Activated B cell treated with CpG ODN at 0.5 μM for 24 hours (primary cell): ENCODE data around the gene PAX5. TPM values are rescaled to one million over a fixed set of nuclear protein-coding genes. Genes with fewer than 3 reads are reported as not detected.
A peak's percentile ranks its signal among the peaks of the same experiment; 100 is the strongest.

Experiments used
- ATAC-seq: fragments of 200-7000 bp; cut with Tn5 transposase; one replicate; pipeline ENCODE4 v1.10.0; 2021; ENCODE audit warnings: low read depth, mild to moderate bottlenecking, moderate library complexity
- CTCF ChIA-PET: fragments of 350-600 bp; sonication (Branson Sonifier 250); formaldehyde crosslinking; loops from one replicate; lab custom pipeline; 2021; ENCODE audit warnings: antibody characterized with exemption; lab: Charles Lee
- POLR2A ChIA-PET: fragments of 350-600 bp; sonication (Branson Sonifier 250); formaldehyde crosslinking; loops from one replicate; lab custom pipeline; 2021; ENCODE audit warnings: antibody characterized with exemption; lab: Charles Lee
- DNase-seq: peaks from one replicate; pipeline ENCODE4 v3.0.0; 2022
- H3K27ac Mint-ChIP-seq: one replicate; pipeline ENCODE4 v1.8.0; 2020; ENCODE audit warnings: mixed read lengths
- H3K27me3 Mint-ChIP-seq: one replicate; pipeline ENCODE4 v1.8.0; 2021; ENCODE audit warnings: mixed read lengths
- H3K36me3 Mint-ChIP-seq: one replicate; pipeline ENCODE4 v1.8.0; 2021; ENCODE audit warnings: low read depth, mixed read lengths
- H3K4me1 Mint-ChIP-seq: one replicate; pipeline ENCODE4 v1.8.0; 2021; ENCODE audit warnings: mixed read lengths
- H3K4me3 Mint-ChIP-seq: one replicate; pipeline ENCODE4 v1.8.0; 2020; ENCODE audit warnings: mild to moderate bottlenecking, mixed read lengths
- H3K9me3 Mint-ChIP-seq: one replicate; pipeline ENCODE4 v1.8.0; 2020; ENCODE audit warnings: mixed read lengths
- intact Hi-C: fragments of 100-400 bp; cut with micrococcal nuclease; formaldehyde crosslinking; loops from one replicate; pipeline ENCODE4 v1.15.1; 2024
- total RNA-seq: library from RNA; stranded (reverse); gene quantifications from 2 replicates; pipeline ENCODE4 v1.2.3, GENCODE V29; 2022
- TF ChIP-seq, protein P1 (sequence below): fragments of 200-600 bp; IDR thresholded peaks from one replicate; pipeline ENCODE4 v1.8.0; 2022; ENCODE audit warnings: antibody characterized with exemption, mild to moderate bottlenecking

PAX5 gene
- total RNA-seq, 1 donor from 2014 or later: 619 TPM

DNA sequence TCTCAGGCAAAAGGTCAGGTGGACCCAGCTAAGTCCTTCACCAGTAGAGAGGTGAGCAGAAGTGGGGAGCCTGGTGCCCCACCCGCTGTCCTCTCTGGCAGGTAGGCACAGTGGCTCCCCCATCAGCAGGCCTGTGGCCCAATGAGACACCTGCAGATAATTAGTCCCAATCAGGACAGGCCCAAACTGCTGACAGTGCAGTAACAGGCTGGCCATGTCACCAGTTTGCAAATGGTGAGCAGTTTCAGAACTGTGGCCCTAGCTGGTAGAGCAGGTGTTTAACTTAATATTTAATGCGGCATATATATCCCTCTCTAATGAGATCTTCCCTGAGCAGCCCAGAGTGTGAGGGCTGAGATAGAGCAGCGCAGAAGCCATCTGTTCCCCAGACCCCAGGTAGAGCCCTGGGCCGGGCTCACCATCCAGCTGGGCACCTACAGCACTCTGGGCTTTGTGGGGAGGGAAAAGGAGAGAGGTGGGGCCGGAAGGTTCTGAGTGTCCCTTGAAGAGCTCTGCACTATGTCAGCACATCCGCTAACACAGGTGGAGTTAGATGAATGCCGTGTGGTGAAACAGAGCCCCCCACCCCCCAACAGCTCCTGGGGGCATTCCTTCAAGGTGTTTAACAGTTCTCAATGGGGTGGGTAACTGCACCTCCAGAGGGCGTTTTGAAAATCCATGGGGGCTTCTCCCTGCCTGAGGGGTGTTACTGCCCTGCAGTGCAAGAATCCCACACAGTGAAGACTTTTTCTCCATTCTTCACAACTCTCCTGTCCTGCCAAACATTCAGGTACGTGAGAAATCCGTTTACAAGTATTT, 120.5 kb downstream of the PAX5 start:
- POLR2A ChIA-PET: no interaction called here
- intact Hi-C loops: no loop called here
- DNase-seq (no peak), ATAC-seq (peak; percentile 10)
- CTCF ChIA-PET: no interaction called here
- Mint-ChIP-seq H3K27ac (peak overlapping the region; percentile 35), H3K4me1 (peaks cover 27% of the 10 kb centered on the region), H3K4me3 (no peak overlapping the region), H3K36me3 (peaks cover 73% of the 10 kb centered on the region), H3K27me3 (no peaks in the 10 kb centered on the region), H3K9me3 (no peaks in the 10 kb centered on the region)
- TF ChIP-seq, protein P1, sequence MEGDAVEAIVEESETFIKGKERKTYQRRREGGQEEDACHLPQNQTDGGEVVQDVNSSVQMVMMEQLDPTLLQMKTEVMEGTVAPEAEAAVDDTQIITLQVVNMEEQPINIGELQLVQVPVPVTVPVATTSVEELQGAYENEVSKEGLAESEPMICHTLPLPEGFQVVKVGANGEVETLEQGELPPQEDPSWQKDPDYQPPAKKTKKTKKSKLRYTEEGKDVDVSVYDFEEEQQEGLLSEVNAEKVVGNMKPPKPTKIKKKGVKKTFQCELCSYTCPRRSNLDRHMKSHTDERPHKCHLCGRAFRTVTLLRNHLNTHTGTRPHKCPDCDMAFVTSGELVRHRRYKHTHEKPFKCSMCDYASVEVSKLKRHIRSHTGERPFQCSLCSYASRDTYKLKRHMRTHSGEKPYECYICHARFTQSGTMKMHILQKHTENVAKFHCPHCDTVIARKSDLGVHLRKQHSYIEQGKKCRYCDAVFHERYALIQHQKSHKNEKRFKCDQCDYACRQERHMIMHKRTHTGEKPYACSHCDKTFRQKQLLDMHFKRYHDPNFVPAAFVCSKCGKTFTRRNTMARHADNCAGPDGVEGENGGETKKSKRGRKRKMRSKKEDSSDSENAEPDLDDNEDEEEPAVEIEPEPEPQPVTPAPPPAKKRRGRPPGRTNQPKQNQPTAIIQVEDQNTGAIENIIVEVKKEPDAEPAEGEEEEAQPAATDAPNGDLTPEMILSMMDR: no peak

DNA sequence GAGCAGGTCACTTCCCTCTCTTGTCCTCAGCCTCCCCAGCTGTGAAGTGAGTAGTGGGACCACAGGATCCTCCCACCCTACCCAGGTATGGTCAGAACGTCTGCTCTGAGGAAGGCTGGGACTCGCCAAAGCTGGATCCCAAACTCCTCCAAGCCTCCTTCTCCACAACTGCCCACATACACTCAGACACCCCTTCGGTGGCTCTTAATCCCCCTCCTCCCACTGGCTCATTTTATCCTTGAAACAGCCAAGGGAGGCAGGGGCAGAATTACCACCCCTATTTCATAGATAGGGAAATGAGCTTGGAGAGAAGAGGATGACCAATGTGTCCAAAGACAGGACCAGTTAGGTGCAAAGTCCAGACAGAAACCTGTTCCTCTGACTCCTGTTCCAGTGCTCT, 121.4 kb downstream of the PAX5 start:
- Mint-ChIP-seq H3K36me3 (peaks cover 72% of the 10 kb centered on the region), H3K4me1 (peaks cover 30% of the 10 kb centered on the region), H3K9me3 (no peaks in the 10 kb centered on the region), H3K27ac (peak overlapping the region; percentile 46), H3K27me3 (no peaks in the 10 kb centered on the region), H3K4me3 (no peak overlapping the region)
- intact Hi-C loops: no loop called here
- no peak for ATAC-seq
- POLR2A ChIA-PET: no interaction called here
- DNase-seq: no peak
- CTCF ChIA-PET: interaction anchor here (0.6 kb wide), 1 partner anchor 357 kb away, joined by 3 read pairs; no protein-coding TSS in a partner anchor
- TF ChIP-seq, protein P1: no peak

DNA sequence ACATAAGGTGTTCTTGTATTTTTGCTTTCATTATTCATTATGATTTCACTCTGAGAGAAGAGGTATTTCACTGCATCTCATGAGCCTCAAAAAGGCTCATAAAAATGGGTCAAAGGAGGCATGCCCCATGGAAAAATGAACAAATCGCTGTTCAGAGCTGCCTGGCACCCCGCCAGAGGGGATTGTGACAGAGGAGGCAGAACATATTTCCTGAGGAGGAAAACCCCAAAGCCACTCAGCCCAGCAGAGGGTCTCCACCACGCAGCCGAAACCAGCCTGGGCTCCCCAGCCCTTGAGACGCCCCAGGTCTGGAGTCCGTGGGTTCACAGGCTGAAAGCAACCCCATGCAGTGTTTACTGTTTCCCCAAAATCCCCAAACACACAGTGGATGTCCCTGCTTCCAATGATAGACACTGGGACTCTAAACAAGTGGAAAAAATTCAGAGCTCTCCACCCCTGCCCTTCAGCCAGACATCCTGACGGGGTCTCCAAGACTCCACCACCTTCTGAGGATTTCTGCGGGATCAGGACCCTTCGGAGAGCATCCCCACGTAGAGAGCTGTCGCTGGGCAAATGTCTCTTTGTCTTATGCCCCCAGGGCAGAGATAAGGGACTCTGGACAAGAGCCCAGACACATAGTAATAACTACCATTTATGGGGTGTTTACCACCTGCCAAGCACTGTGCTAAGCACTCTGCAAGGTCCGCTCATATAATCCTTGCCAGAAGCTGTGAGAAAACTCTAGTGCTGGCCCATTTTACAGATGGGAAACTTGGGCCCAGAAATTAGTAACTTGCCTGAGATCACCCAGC, 122.3 kb downstream of the PAX5 start:
- TF ChIP-seq, protein P1: no peak
- DNase-seq (no peak), ATAC-seq (no peak)
- peaks cover 75% of the 10 kb centered on the region for H3K36me3 Mint-ChIP-seq
- H3K27me3 Mint-ChIP-seq: no peaks in the 10 kb centered on the region
- H3K4me1 Mint-ChIP-seq: peaks cover 34% of the 10 kb centered on the region
- ChIA-PET CTCF (no interaction called here), POLR2A (no interaction called here)
- intact Hi-C loops: no loop called here
- H3K4me3 Mint-ChIP-seq: no peak overlapping the region
- H3K27ac Mint-ChIP-seq: peak overlapping the region; percentile 30
- H3K9me3 Mint-ChIP-seq: no peaks in the 10 kb centered on the region

DNA sequence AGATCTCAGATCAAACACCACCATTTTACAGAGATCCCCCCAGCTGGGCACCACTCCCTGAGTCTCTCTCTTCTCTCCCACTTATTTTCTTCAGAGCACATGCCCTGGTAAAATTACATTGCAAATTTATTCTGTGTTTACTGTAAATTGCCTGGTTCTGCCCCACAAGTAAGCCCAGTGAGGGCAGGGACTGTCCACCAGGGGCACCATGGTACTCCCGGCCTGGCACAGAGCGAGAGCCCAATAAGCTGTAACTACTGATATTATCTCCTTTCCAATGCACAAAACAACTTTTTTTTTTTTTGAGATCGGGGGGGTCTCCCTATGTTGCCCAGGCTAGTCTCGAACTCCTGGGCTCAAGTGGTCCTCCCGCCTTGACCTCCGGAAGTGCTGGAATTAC, 123.0 kb downstream of the PAX5 start:
- peaks cover 39% of the 10 kb centered on the region for H3K4me1 Mint-ChIP-seq
- TF ChIP-seq, protein P1: no peak
- intact Hi-C loops: no loop called here
- H3K4me3 Mint-ChIP-seq: no peak overlapping the region
- H3K9me3 Mint-ChIP-seq: no peaks in the 10 kb centered on the region
- ATAC-seq (no peak), DNase-seq (no peak)
- ChIA-PET POLR2A (interaction anchor here (0.5 to 0.6 kb wide), 3 partner anchors 32 to 207 kb away, joined by 3 to 4 read pairs (median 3); no protein-coding TSS in a partner anchor), CTCF (no interaction called here)
- H3K36me3 Mint-ChIP-seq: peaks cover 81% of the 10 kb centered on the region
- no peaks in the 10 kb centered on the region for H3K27me3 Mint-ChIP-seq
- peak overlapping the region; percentile 30 for H3K27ac Mint-ChIP-seq

DNA sequence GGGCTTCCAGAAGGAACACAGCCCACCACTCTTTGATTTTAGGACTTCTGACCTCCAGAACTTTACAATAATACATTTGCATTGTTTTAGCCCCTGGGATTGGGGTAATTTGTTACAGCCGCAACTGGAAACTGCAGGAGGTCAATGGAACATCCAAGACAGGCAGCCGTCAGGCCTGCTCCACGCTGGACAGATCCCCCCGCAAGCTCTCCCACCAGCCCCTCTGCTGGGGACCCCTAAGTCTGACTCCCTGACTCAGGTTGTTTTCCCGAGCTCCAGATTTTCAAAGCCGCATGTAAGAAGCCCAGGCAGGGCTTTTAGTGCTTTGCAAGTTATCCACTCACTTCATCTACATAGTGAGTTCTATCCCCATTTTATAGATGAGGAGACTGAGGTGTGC, 127.6 kb downstream of the PAX5 start:
- DNase-seq (no peak), ATAC-seq (no peak)
- no peak overlapping the region for H3K27ac Mint-ChIP-seq
- TF ChIP-seq, protein P1: no peak
- no peaks in the 10 kb centered on the region for H3K9me3 Mint-ChIP-seq
- ChIA-PET POLR2A (no interaction called here), CTCF (no interaction called here)
- H3K36me3 Mint-ChIP-seq: peaks cover 90% of the 10 kb centered on the region
- intact Hi-C loops: no loop called here
- H3K4me1 Mint-ChIP-seq: peaks cover 68% of the 10 kb centered on the region
- H3K4me3 Mint-ChIP-seq: no peak overlapping the region
- H3K27me3 Mint-ChIP-seq: no peaks in the 10 kb centered on the region
